Activated naive CD8-positive, alpha-beta T cell treated with anti-CD3 and anti-CD28 coated beads, Interleukin-2, amount 50 U/mL, for 24 hours (primary cell): Measurements from ENCODE around the gene CEP68.

Experiments used
- ATAC-seq: fragments of 150-1000 bp; cut with Tn5 transposase; one replicate; pipeline ENCODE4 v1.10.0; 2021
- DNase-seq: peaks from one replicate; pipeline ENCODE4 v3.0.0; 2021
- H3K27ac Mint-ChIP-seq: one replicate; pipeline ENCODE4 v1.8.0; 2021; ENCODE audit warnings: mild to moderate bottlenecking, mixed read lengths
- H3K27me3 Mint-ChIP-seq: one replicate; pipeline ENCODE4 v1.8.0; 2021; ENCODE audit warnings: mixed read lengths
- H3K36me3 Mint-ChIP-seq: one replicate; pipeline ENCODE4 v1.8.0; 2021; ENCODE audit warnings: low read depth, mixed read lengths
- H3K4me1 Mint-ChIP-seq: one replicate; pipeline ENCODE4 v1.8.0; 2021; ENCODE audit warnings: mixed read lengths
- H3K4me3 Mint-ChIP-seq: one replicate; pipeline ENCODE4 v1.8.0; 2021; ENCODE audit warnings: mild to moderate bottlenecking, moderate library complexity, mixed read lengths
- H3K9me3 Mint-ChIP-seq: one replicate; pipeline ENCODE4 v1.8.0; 2021; ENCODE audit warnings: mixed read lengths

CEP68 gene

DNA sequence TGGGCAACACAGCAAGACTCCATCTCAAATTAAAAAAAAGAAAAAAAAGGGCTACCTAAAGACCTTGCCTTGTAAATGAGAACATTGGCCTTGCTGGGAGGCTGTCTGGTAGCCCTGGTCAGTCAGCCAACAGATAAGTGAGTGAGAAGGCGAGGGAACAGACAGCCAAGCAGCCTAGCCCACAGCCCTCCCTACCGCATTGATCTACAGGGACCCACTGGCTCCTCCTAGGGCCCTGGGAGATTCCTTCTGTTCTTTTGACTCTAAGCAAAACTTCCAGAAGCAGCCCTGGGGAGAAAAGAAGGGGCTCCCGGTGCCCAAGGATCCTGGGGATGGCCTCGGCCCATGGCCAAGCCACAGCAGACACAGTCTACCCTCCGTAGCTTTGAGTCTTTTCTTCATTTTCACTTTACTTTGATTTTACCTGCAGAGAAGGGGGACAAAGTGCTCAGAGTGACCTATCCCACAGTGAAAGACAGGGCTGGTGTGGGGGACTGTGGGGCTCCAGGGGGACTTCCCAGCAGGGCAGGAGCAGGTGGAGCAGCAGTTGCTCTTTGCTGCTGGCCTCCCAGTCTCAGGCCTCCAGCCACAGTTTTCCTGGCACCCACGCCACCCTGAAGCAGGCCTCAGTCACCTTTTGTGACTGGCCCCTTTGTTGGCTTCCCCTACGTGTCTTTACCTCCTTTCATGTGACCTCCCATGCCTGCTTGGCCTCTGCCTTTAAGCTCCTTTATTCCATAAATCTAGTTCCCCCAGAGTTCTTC is 5.1 kb downstream of the CEP68 start:
- H3K27me3 Mint-ChIP-seq: no peaks in the 10 kb centered on the region
- H3K9me3 Mint-ChIP-seq: no peaks in the 10 kb centered on the region
- peaks cover 39% of the 10 kb centered on the region for H3K4me1 Mint-ChIP-seq
- no peak for ATAC-seq
- H3K36me3 Mint-ChIP-seq: no peaks in the 10 kb centered on the region
- no peak overlapping the region for H3K27ac Mint-ChIP-seq
- no peak overlapping the region for H3K4me3 Mint-ChIP-seq
- DNase-seq: no peak

GRCh38 chr2:65061910-65062339 is 5.7 kb downstream of the CEP68 start:
- no peak overlapping the region for H3K4me3 Mint-ChIP-seq
- no peak overlapping the region for H3K27ac Mint-ChIP-seq
- no peak for DNase-seq
- H3K36me3 Mint-ChIP-seq: no peaks in the 10 kb centered on the region
- ATAC-seq: no peak
- H3K27me3 Mint-ChIP-seq: no peaks in the 10 kb centered on the region
- peaks cover 38% of the 10 kb centered on the region for H3K4me1 Mint-ChIP-seq
- no peaks in the 10 kb centered on the region for H3K9me3 Mint-ChIP-seq

DNA sequence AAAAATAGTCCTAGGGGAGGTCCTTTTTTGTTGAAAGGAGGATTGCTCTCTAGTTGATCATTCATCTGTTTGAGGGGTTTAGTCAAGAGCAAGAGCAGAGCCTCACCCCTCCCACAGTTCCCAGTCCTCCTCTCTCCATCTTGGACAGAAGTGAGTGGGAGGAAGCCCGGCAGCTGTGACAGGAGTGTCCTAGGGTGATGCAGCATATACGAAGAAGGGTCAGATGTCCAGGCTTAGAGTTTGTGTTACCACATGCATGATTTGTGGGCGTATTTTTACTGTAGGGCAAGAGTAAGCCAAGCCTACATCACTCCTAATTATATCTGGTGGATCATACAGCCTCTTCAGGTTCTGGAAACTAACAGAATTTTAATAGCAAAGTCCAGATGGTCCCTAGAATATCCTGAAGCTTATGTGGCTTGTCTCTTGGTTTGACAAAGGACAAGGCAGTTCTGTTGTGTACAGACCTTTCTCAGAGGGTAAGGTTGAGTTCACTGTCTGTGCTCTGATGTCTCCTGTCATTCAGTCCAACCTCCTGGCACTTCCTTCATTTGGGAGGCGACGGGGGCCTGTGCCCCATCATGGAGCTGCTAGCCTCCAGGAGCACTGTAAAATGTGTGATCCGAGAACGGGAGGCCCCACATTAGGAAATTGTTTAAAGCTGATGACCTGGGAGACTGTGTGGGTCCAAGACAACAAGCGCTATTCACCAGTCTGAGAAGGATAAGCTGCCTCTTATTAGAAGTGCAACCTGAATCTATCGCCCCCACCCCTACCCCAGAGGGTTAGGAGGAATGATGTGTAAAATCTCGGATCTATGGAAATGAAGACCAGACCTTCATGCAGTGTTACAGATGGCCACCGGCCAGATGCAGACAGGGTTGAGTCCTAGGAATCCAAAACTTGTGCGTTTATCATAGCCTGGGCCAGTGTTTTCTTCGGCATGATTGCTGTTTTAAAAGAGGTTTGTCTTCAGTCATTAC is 6.9 kb downstream of the CEP68 start:
- DNase-seq (no peak), ATAC-seq (no peak)
- H3K9me3 Mint-ChIP-seq: no peaks in the 10 kb centered on the region
- no peaks in the 10 kb centered on the region for H3K36me3 Mint-ChIP-seq
- no peak overlapping the region for H3K4me3 Mint-ChIP-seq
- no peaks in the 10 kb centered on the region for H3K27me3 Mint-ChIP-seq
- H3K4me1 Mint-ChIP-seq: peaks cover 34% of the 10 kb centered on the region
- no peak overlapping the region for H3K27ac Mint-ChIP-seq

GRCh38 chr2:65064728-65065552 is 8.7 kb downstream of the CEP68 start:
- DNase-seq (no peak), ATAC-seq (peak; percentile 83)
- Mint-ChIP-seq H3K9me3 (no peaks in the 10 kb centered on the region), H3K4me3 (peak overlapping the region; percentile 20), H3K27me3 (no peaks in the 10 kb centered on the region), H3K36me3 (no peaks in the 10 kb centered on the region), H3K27ac (peak overlapping the region; percentile 66), H3K4me1 (peaks cover 32% of the 10 kb centered on the region)

GRCh38 chr2:65067806-65068553 is 11.8 kb downstream of the CEP68 start:
- peak; percentile 4 for ATAC-seq
- Mint-ChIP-seq H3K27me3 (no peaks in the 10 kb centered on the region), H3K27ac (peak overlapping the region; percentile 59), H3K4me3 (no peak overlapping the region), H3K9me3 (no peaks in the 10 kb centered on the region), H3K4me1 (peaks cover 41% of the 10 kb centered on the region), H3K36me3 (peaks cover 3% of the 10 kb centered on the region)
- DNase-seq: no peak

GRCh38 chr2:65069439-65069824 is 13.2 kb downstream of the CEP68 start:
- peak overlapping the region; percentile 42 for H3K27ac Mint-ChIP-seq
- peaks cover 38% of the 10 kb centered on the region for H3K4me1 Mint-ChIP-seq
- DNase-seq (no peak), ATAC-seq (no peak)
- H3K4me3 Mint-ChIP-seq: no peak overlapping the region
- no peaks in the 10 kb centered on the region for H3K9me3 Mint-ChIP-seq
- no peaks in the 10 kb centered on the region for H3K27me3 Mint-ChIP-seq
- H3K36me3 Mint-ChIP-seq: peaks cover 6% of the 10 kb centered on the region

DNA sequence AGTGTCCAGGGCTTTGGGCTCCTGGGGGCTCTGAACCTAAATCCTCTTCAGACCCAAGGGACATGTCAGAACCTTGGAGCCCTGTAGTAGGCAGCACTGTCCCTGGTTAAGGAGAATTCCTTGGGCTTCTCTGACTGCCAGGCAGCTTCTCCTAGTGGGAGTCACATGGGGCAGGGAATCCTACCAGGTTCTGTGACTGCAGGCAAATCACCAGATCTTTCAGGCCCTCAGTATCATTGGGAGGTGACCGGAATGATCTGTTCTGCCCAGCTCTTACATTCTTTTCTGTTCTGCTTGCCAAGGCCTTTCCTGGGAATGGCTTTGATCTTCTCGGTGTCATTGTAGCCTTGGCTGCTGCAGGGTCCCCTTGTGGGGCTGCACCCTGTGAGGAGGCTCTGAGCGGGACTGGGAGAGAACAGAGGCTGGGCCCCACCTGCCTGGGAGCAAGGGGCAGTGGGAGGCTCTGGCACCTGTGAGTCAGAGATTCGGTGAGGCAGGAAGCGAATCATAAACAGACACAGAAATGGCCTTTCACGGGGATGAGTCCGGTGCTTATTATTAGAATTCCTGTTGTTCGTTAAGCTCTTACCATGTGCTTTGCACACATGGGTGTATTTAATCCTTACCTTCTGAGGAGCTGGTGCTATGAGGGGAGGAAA is 14.1 kb downstream of the CEP68 start:
- ATAC-seq (peak; percentile 69), DNase-seq (no peak)
- Mint-ChIP-seq H3K36me3 (peaks cover 6% of the 10 kb centered on the region), H3K4me3 (no peak overlapping the region), H3K27me3 (no peaks in the 10 kb centered on the region), H3K4me1 (peaks cover 30% of the 10 kb centered on the region), H3K9me3 (no peaks in the 10 kb centered on the region), H3K27ac (peak overlapping the region; percentile 82)

DNA sequence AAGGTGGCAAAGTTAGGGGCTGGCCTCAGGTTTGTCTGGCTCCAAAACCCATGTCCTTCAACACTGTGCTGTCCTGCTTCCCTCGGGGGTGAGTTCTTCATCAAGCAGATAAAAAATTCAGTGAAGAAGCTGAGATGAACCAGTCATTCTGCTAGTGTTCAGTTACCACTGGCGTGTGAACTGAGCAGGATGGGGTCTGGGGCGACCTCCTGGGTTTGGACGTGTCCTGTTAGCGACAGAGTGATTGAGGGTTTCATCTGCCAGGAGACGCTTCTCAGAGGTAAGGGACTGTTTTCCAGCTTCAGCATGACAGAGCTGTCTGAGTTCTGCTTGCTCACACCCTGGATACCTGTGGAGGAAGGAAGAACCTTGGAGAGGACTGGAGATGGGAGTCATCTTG is 14.6 kb downstream of the CEP68 start:
- H3K36me3 Mint-ChIP-seq: peaks cover 6% of the 10 kb centered on the region

GRCh38 chr2:65071499-65072180 is 15.4 kb downstream of the CEP68 start:
- Mint-ChIP-seq H3K27ac (peak overlapping the region; percentile 22), H3K4me1 (peaks cover 26% of the 10 kb centered on the region), H3K9me3 (no peaks in the 10 kb centered on the region), H3K36me3 (peaks cover 6% of the 10 kb centered on the region), H3K27me3 (no peaks in the 10 kb centered on the region), H3K4me3 (no peak overlapping the region)
- no peak for ATAC-seq
- no peak for DNase-seq

More for the DNA sequence above, 14.6 kb downstream of the CEP68 start:
- no peak for ATAC-seq
- Mint-ChIP-seq H3K4me3 (no peak overlapping the region), H3K27ac (peak overlapping the region; percentile 82), H3K9me3 (no peaks in the 10 kb centered on the region), H3K27me3 (no peaks in the 10 kb centered on the region), H3K4me1 (peaks cover 26% of the 10 kb centered on the region)
- no peak for DNase-seq

GRCh38 chr2:65072181-65072970 is 16.2 kb downstream of the CEP68 start:
- Mint-ChIP-seq H3K4me3 (no peak overlapping the region), H3K27ac (peak overlapping the region; percentile 52), H3K36me3 (peaks cover 6% of the 10 kb centered on the region), H3K27me3 (no peaks in the 10 kb centered on the region), H3K4me1 (peaks cover 26% of the 10 kb centered on the region), H3K9me3 (no peaks in the 10 kb centered on the region)
- no peak for DNase-seq
- peak; percentile 3 for ATAC-seq

DNA sequence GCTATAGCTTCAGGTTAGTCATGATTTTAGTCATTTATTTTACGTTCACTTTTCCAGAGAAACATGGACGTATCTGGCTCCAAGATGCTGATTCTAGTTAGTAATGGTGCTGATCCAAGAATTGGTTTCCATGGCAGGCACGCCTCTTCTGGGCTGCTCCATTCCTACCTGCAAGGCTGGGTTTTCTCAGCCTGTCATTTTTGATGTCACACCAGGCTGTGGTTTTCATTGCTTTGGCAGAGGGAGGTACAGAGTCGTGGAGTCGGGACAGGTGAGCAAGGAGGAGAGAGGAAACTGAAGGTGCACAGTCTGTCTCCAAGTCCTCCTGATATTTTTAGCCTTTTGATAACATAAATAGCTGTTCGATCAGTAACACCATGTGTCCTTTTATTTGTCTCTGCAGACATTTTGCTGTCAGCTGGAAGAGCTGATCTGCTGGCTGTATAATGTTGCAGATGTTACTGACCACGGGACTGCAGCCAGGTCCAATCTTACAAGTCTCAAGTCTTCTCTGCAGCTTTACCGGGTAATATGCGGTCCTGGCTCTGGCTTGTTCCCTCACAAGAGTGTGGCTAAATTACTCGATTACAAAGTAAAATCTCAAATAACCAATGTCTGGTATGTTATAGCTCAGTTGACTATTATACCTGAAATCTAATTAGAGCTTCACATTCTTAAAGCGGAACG is 17.8 kb downstream of the CEP68 start:
- ATAC-seq (no peak), DNase-seq (no peak)
- Mint-ChIP-seq H3K4me3 (no peak overlapping the region), H3K9me3 (no peaks in the 10 kb centered on the region), H3K27me3 (no peaks in the 10 kb centered on the region), H3K27ac (peak overlapping the region; percentile 64), H3K4me1 (peaks cover 13% of the 10 kb centered on the region), H3K36me3 (peaks cover 10% of the 10 kb centered on the region)

- H3K9me3 Mint-ChIP-seq: no peaks in the 10 kb centered on the region
- H3K4me3 Mint-ChIP-seq: no peak overlapping the region
- ATAC-seq (no peak), DNase-seq (no peak)
- H3K4me1 Mint-ChIP-seq: peaks cover 11% of the 10 kb centered on the region
- peaks cover 10% of the 10 kb centered on the region for H3K36me3 Mint-ChIP-seq
- H3K27ac Mint-ChIP-seq: no peak overlapping the region
- no peaks in the 10 kb centered on the region for H3K27me3 Mint-ChIP-seq
Observed at GRCh38 chr2:65075176-65075575, 19.0 kb downstream of the CEP68 start.
